ENCODE measurements around the gene EDN2. TPM values are rescaled to one million over a fixed set of nuclear protein-coding genes. Genes with fewer than 3 reads are reported as not detected.

The EDN2 gene
- total and polyA plus RNA-seq, 2 of the 8 experiments (the other 6 are each of a cell fraction or from before 2014, with no cell fraction given) = 0.32 to 0.39 TPM

DNA sequence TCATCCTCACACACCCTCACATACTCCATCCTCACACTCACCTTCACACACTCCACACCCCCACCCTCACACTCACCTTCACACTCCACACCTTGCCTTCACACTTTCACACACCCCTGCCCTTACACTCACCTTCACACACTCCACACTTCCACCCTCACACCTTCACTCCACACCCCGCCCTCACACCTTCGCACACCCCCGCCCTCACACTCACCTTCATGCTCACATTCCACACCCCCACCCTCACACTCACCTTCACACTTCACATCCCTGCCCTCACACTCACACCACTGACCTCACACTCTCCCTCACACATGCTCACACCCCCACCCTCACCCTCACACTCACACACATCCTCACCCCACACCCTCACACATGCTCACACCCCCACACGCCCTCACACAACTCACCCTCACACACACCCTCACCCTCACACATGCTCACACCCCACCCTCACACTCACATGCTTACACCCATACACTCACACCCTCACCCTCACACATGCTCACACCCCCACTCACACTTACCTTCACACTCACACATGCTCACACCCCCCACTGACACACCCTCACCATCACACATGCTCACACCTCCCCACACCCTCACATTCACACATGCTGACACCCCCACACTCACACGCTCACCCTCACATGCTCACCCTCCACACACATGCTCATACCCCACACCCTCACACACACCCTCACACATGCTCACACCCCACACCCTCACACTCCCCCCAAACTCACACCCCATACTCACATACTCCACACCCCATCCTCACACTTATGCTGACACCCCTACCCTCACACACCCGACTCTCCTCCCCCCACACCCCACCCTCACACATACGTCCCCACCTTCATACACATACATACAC is 44.5 kb upstream of the EDN2 start:
- H4K5ac ChIP-seq (ENCODE audit: insufficient read length, low read depth, low read length) = no peak overlapping the region
- peaks cover 38% of the 10 kb centered on the region; the same call in 1 of the 2 replicates for H3K23me2 ChIP-seq (ENCODE audit: low read depth, low read length)
- H3K36me3 ChIP-seq (ENCODE audit: control insufficient read depth in 2 of 4, insufficient read depth in 4 of 4, low read length in 3 of 4) = no peaks in the 10 kb centered on the region
- H2AK5ac ChIP-seq (ENCODE audit: low read depth, low read length) = 0 out of 2 replicates have a peak overlapping the region, but pooled peaks have one; percentile 65
- H2AFZ ChIP-seq (ENCODE audit: low read length) = no peak overlapping the region
- H3K79me2 ChIP-seq (ENCODE audit: control insufficient read depth in 1 of 2, insufficient read depth in 2 of 2, low read length in 2 of 2) = no peaks in the 10 kb centered on the region
- peaks cover 0 to 1% (median 0%) of the 10 kb centered on the region in 4 experiments; a peak in 1 of 7 replicates for H3K4me1 ChIP-seq (replicated peaks in 1 of 4; ENCODE audit: control insufficient read depth in 3 of 4, insufficient read depth in 4 of 4, low read length in 3 of 4)
- H3K14ac ChIP-seq (ENCODE audit: insufficient read length) = no peak overlapping the region
- H4K91ac ChIP-seq (replicated peaks; ENCODE audit: insufficient read length, low read length) = no peak overlapping the region
- no peak overlapping the region for H4K8ac ChIP-seq (ENCODE audit: extremely low read depth, insufficient read depth, low read length)
- H2BK20ac ChIP-seq (ENCODE audit: low read length) = no peak overlapping the region
- no peak overlapping the region for H2BK5ac ChIP-seq (ENCODE audit: low read depth, low read length)
- H3K9me3 ChIP-seq (ENCODE audit: insufficient read depth in 2 of 2, low read depth in 1 of 2, low read length in 1 of 2) = peaks cover 9 to 10% of the 10 kb centered on the region in 2 experiments; a peak in 2 of 4 replicates
- no peak overlapping the region for H3K4me3 ChIP-seq (ENCODE audit: extremely low read depth in 1 of 4, insufficient read depth in 2 of 4, low read depth in 3 of 4, low read length in 4 of 4)
- H3K4ac ChIP-seq (replicated peaks; ENCODE audit: insufficient read length, low read depth, low read length) = no peak overlapping the region
- no peak overlapping the region for H2BK15ac ChIP-seq (ENCODE audit: low read length)
- H2BK120ac ChIP-seq (replicated peaks; ENCODE audit: low read depth, low read length) = no peak overlapping the region
- no peaks in the 10 kb centered on the region for H3K79me1 ChIP-seq (ENCODE audit: low read depth, low read length)
- CTCF ChIA-PET (ENCODE audit: partially characterized antibody) = no interaction called here
- no peak overlapping the region for H3K9ac ChIP-seq (replicated peaks in 1 of 4; ENCODE audit: extremely low read depth in 1 of 4, low read depth in 3 of 4, low read length in 3 of 4)
- POLR2A ChIA-PET (ENCODE audit: partially characterized antibody) = no interaction called here
- DNase-seq (ENCODE audit: low read depth in 1 of 2, low spot score in 2 of 2) (no peak), FAIRE-seq (no peak)
- H3K27ac ChIP-seq (ENCODE audit: low read depth, low read length) = no peak overlapping the region
- no peak overlapping the region for H3K4me2 ChIP-seq (ENCODE audit: insufficient read depth in 1 of 2, low read depth in 2 of 2, low read length in 2 of 2)
- H3K23ac ChIP-seq (ENCODE audit: insufficient read length) = no peak overlapping the region
- H4K20me1 ChIP-seq (replicated peaks in 1 of 2; ENCODE audit: control insufficient read depth in 1 of 2, insufficient read depth in 2 of 2, low read length in 2 of 2) = peaks cover 0 to 6% of the 10 kb centered on the region in 2 experiments
- no peaks in the 10 kb centered on the region for H3K27me3 ChIP-seq (replicated peaks in 1 of 4; ENCODE audit: control insufficient read depth in 3 of 4, extremely low read depth in 1 of 4, insufficient read depth in 3 of 4, low read length in 3 of 4)
- H2BK12ac ChIP-seq (ENCODE audit: low read depth, low read length) = no peak overlapping the region
- no peak overlapping the region for H3K56ac ChIP-seq (replicated peaks; ENCODE audit: insufficient read length, low read depth, low read length)
- WGBS, 2 experiments (ENCODE audit: extremely low coverage in 1 of 2, insufficient coverage in 1 of 2, insufficient read length in 1 of 2, insufficient replicate concordance in 2 of 2, low coverage in 1 of 2, low lambda C conversion rate in 2 of 2, missing lambda C conversion rate in 1 of 2) = 42 to 100% methylated on average over 2 to 4 of the region's 7 CpGs
- no peak overlapping the region for H3K18ac ChIP-seq (ENCODE audit: extremely low read depth, low read length)
- no peak for TF ChIP-seq KDM4A (IDR thresholded peaks at IDR 0.05; ENCODE audit: low read depth, low read length, severe bottlenecking)
- TF ChIP-seq CBX5 (IDR thresholded peaks at IDR 0.05; ENCODE audit: low read depth, low read length) = no peak
- TF ChIP-seq CHD1 (IDR thresholded peaks at IDR 0.05; ENCODE audit: low read depth, low read length) = no peak
- no peak for TF ChIP-seq SUZ12 (IDR thresholded peaks at IDR 0.05; ENCODE audit: low read length)
- TF ChIP-seq TBP (IDR thresholded peaks at IDR 0.05; ENCODE audit: low read depth, low read length) = no peak
- TF ChIP-seq ZNF274 (IDR thresholded peaks at IDR 0.05; ENCODE audit: borderline replicate concordance, extremely low read depth, low read length) = no peak
- TF ChIP-seq TAF1 (IDR thresholded peaks at IDR 0.05; ENCODE audit: low read depth, low read length) = no peak
- TF ChIP-seq TCF12 (IDR thresholded peaks at IDR 0.05; ENCODE audit: low read depth, low read length) = no peak
- TF ChIP-seq, protein P1, sequence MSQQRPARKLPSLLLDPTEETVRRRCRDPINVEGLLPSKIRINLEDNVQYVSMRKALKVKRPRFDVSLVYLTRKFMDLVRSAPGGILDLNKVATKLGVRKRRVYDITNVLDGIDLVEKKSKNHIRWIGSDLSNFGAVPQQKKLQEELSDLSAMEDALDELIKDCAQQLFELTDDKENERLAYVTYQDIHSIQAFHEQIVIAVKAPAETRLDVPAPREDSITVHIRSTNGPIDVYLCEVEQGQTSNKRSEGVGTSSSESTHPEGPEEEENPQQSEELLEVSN (IDR thresholded peaks at IDR 0.05) = no peak
- TF ChIP-seq, protein P2, sequence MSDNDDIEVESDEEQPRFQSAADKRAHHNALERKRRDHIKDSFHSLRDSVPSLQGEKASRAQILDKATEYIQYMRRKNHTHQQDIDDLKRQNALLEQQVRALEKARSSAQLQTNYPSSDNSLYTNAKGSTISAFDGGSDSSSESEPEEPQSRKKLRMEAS (IDR thresholded peaks at IDR 0.05) = no peak
- no peak for TF ChIP-seq SRF (IDR thresholded peaks at IDR 0.05; ENCODE audit: low read depth, low read length)
